HepG2 (cell line): Measurements from ENCODE around the gene PTAFR.
A peak's percentile ranks its signal among the peaks of the same experiment; 100 is the strongest.

Experiments used
- ATF2 ChIP-seq: sonication (generic); formaldehyde crosslinking; IDR thresholded peaks from 2 replicates; pipeline ENCODE4 v1.4.0; 2020; ENCODE audit warnings: missing genetic modification reagents
- CTCF ChIP-seq: sonication (generic); formaldehyde crosslinking; IDR thresholded peaks from 2 replicates; pipeline ENCODE4 v1.5.0; 2020; ENCODE audit warnings: mild to moderate bottlenecking, missing genetic modification reagents, moderate library complexity
- DMTF1 ChIP-seq: sonication (generic); formaldehyde crosslinking; IDR thresholded peaks from 2 replicates; pipeline ENCODE4 v1.4.0; 2020; ENCODE audit warnings: mild to moderate bottlenecking, missing genetic modification reagents
- FOXP4 ChIP-seq: sonication (generic); formaldehyde crosslinking; IDR thresholded peaks from 2 replicates; pipeline ENCODE4 v1.4.0; 2020; ENCODE audit warnings: missing genetic modification reagents
- GATAD2A ChIP-seq: IDR thresholded peaks from 2 replicates; pipeline ENCODE4 v1.6.1; 2016
- MAZ ChIP-seq, 2 experiments: sonication (generic) in 1 of 2; formaldehyde crosslinking in 1 of 2; IDR thresholded peaks; 2 replicates each; pipeline versions ENCODE4 v1.5.0 to v1.6.1; 2012 to 2020; ENCODE audit warnings: low read depth in 2 of 2, mild to moderate bottlenecking in 2 of 2, borderline replicate concordance in 1 of 2, improper control_type of control experiment in 1 of 2, low read length in 1 of 2, missing genetic modification reagents in 1 of 2, moderate library complexity in 1 of 2

GRCh38 chr1:28208818-28209441 lies 32.4 kb upstream of the PTAFR start:
- TF ChIP-seq DMTF1 (CRISPR knock-in tag) = no peak
- no peak for TF ChIP-seq MAZ (IDR thresholded peaks at IDR 0.05; ENCODE audit: borderline replicate concordance, low read depth, low read length)
- no peak for TF ChIP-seq MAZ (CRISPR knock-in tag; IDR thresholded peaks at IDR 0.05; ENCODE audit: low read depth)
- TF ChIP-seq GATAD2A (CRISPR knock-in tag) = 0 out of 2 replicates have a peak, but pooled peaks have one; percentile 13
- TF ChIP-seq FOXP4 (CRISPR knock-in tag) = no peak
- no peak for TF ChIP-seq ATF2 (CRISPR knock-in tag)
- TF ChIP-seq CTCF = peak; percentile 79
